Measurements from ENCODE around the gene RNH1.
"Not testable (repeated sequence)": the region's sequence is repeated elsewhere in the genome, so short reads cannot be mapped to it uniquely, and the experiment has no call there.

The RNH1 gene

DNA sequence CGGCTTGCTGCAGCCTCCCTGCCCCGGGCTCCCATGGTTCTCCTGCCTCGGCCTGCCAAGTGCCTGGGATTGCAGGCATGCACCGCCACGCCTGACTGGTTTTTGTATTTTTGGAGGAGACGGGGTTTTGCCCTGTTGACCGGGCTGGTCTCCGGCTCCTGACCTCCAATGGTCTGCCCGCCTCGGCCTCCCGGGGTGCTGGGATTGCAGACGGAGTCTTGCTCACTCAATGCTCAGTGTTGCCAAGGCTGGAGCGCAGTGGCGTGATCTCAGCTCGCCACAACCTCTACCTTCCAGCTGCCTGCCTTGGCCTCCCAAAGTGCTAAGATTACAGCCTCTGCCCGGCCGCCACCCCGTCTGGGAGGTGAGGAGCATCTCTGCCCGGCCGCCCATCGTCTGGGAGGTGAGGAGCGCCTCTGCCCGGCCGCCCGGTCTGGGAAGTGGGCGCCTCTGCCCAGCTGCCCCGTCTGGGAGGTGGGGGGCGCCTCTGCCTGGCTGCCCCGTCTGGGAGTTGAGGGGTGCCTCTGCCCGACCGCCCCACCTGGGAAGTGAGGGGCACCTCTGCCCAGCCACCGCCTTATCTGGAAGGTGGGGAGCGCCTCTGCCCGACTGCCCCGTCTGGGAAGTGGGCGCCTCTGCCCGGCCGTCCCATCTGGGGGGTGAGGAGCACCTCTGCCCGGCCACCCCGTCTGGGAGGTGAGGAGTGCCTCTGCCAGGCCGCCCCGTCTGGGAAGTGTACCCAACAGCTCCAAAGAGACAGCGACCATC is 10.1 kb upstream of the RNH1 start:
- DNase-seq: not testable (repeated sequence)

- no peak for DNase-seq
Measured at GRCh38 chr11:516400-516799, 9.4 kb upstream of the RNH1 start.

- no peak for DNase-seq
Measured at GRCh38 chr11:515131-515530, 8.1 kb upstream of the RNH1 start.

- no peak for DNase-seq
Measured at GRCh38 chr11:514606-515005, 7.6 kb upstream of the RNH1 start.

DNA sequence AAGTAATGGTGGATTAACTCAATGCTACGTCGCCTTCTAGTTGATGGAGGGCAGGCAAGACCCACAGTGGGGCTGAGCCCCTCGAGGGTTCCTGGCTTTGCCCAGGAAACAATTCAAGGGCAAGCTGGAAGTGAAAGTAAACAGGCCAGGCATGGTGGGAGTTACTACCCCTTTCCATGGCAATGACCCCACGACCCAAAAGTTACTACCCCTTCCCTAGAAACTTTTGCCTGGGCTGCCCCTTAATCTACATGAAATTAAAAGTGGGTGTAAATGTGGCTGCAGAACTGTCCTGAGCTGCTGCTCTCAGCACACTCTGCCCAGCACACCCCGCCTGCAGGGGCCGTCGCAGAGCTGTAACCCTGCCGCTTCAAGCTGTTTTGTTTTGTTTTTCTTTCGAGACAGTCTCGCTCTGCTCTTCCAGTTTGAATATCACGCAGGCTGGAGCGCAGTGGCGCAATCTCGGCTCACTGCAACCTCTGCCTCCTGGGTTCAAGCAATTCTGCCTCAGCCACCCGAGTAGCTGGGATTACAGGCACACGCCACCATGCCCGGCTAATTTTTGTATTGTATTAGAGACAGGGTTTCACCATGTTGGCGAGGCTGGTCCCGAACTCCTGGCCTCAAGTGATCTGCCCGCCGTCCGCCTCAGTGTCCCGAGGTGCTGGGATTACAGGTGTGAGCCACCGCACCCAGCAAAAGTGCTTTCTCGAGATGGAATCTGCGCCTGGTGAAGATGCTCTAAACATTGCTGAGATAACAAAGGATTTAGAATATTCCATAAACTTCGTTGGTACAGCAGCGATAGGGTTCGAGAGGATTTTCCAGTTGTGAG is 5.9 kb upstream of the RNH1 start:
- DNase-seq: no peak

GRCh38 chr11:508956-509355 is 1.9 kb upstream of the RNH1 start:
- DNase-seq: no peak

DNA sequence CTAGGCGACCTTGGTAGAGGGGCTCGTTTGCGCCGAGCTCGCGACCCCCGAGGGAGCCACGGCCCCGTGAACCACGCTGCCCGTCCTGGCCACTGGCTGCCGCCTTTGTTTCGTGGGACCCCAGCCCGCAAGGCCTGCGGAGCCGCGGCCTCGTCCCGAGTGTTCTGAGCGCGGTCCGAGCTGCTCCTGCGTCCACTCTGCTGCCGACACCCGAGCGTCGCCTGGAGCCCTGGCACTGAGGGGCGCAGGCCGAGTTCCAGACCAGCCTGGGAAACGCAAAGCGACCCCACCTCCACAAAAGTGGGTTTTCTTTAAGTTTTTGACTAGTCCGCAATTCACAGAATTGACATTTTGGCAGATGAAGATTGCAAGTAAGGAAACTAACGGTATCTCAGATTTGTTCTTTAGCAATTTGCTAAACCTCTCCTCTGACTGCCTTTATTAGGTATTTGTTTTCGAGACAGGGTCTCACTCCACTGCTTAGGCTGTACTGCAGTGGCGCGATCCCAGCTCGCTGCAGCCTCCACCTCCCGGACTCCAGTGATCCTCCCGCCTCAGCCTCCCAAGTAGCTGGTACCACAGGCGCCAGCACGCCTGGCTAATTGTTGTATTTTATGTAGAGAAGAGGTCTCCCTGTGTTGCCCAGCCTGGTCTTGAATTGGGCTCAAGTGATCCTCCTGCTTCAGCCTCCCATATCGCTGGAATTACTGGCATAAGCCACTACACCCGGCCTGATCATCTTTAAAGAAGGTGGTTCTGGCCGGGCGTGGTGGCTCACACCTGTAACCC is 879 bp upstream of the RNH1 start:
- no peak for DNase-seq

- peak; percentile 98 for DNase-seq
Measured at GRCh38 chr11:506238-506994, 626 bp downstream of the RNH1 start.

DNA sequence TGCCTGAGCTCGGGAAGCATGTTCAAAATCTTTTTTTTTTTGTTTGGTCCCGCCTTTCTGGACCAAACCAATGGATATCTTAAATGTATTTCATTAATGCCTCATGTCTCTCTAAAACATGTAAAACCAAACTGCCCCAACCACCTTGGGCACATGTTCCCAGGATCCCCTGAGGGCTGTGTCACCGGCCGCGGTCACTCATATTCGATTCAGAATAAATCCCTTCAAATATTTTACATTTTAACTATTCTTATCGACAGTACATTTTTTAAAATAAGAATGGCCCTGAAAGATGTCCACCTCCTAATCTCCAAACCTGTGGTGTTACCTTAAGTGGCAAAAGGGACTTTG is 2.1 kb downstream of the RNH1 start:
- DNase-seq: no peak

DNA sequence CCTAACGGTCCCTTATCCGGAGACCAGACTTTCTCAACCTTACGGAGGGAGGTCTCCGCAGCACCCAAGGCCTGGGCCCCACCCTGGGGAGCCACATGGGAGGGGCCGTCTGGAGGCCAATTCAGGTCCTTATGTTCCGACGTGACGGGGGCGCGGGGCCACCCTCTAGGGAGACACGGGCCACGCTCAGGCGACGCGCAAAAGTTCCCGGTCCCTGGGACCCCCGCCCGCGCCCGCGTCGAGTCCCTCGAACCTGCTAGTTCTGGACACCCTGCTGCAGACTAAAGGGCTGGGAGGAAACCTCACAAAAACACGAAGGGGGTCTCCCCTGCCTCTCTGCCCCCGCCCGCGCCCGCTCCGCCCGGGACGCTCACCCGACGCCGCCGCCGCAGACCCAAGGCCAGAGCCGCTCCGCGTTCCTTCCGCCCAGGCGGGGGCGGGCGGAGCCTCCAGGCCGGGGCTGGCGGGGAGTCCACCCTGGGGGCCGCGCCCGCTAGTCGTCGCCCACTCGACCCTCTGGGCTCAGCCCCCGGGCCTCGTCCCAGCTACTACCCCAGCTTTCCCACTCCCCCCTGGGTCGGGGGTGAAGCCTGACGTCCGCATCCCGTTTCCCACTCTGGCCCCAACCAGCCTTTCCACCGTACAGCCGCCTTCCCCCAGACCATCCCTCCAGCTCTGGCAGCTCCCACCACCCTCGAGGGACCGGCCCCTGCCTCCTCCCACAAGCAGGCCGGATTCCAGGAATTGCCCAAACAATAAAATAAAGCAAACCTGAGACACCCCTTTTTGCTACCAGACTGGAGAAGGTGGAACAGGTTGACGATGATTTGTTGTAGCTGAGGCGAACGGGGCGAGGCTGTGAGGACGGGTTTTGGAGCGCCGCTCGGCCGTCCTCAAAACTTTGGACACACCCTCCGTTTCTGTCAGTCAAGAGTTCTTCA is 2.7 kb downstream of the RNH1 start:
- no peak for DNase-seq

GRCh38 chr11:503179-503981 is 3.7 kb downstream of the RNH1 start:
- no peak for DNase-seq

GRCh38 chr11:502288-503178 is 4.5 kb downstream of the RNH1 start:
- no peak for DNase-seq

DNA sequence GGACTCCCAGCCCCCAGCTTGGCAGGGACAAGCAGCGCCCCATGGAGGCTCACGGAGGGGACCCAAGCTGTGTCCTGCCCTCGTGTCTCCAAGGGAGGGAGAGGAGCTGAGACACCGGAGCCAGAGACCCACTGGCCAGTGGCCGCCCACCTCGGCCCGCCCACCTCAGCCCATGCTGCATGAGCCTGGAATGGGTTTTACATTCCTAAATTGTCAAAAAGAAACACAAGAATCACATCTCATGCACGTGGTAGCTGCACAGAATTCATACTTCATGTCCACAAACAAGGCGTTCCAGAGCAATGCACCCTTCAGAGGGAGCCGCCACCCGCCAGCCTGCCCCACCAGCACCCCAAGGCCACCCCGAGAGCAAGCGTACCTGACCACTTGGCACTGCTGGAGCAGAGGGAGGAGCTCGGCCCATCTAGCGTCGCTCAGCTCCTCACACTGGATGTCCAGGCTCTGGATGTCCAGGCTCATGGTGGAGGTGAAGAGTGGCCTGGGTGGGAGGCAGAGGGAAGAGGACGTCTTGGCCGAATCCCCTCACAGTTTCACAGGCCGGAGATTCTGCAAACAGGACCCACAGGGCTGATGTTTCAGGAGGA is 5.3 kb downstream of the RNH1 start:
- DNase-seq: no peak

- DNase-seq: no peak
Measured at GRCh38 chr11:501001-501682, 5.9 kb downstream of the RNH1 start.

GRCh38 chr11:499201-500076 is 7.6 kb downstream of the RNH1 start:
- no peak for DNase-seq

- DNase-seq: no peak
Measured at GRCh38 chr11:498297-499181, 8.5 kb downstream of the RNH1 start.

Data from retina (tissue), 1 donor.